Measurements from ENCODE around the gene KATNB1. TPM values are rescaled to one million over a fixed set of nuclear protein-coding genes. Genes with fewer than 3 reads are reported as not detected.

The KATNB1 gene
- total RNA-seq, 1 donor from 2014 or later, result 33.5 TPM

DNA sequence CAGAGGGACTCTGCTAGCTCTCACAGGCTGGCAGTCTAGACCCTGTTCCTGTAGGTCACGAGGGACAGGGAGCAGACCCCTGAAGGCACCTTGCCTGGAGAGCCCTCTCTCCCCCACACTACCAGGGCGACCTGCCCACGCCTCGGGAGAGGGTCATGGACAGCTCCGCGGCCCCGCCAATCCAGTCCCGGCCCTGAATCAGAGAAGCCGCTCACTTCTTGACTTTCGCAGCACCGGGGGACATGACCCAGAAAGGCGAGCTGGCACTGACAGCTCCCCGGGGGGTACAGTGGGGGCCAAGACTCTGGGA, 61.6 kb downstream of the KATNB1 start:
- Histone ChIP-seq H3K27ac (no peak overlapping the region), H3F3A (ENCODE audit: low read depth) (peaks cover 8% of the 10 kb centered on the region), H3K4me2 (no peak overlapping the region), H3K27me3 (peaks cover 60% of the 10 kb centered on the region), H4K20me1 (ENCODE audit: low read depth) (peaks cover 3% of the 10 kb centered on the region), H3K79me2 (ENCODE audit: low read depth) (no peaks in the 10 kb centered on the region), H3K4me1 (peaks cover 19% of the 10 kb centered on the region), H3K9ac (no peak overlapping the region), H3K9me3 (ENCODE audit: low read depth) (no peaks in the 10 kb centered on the region), H3K4me3 (no peak overlapping the region), H3K36me3 (no peaks in the 10 kb centered on the region), H2AFZ (replicated peaks) (no peak overlapping the region)
- Mint-ChIP-seq H3K4me1 (peaks cover 39% of the 10 kb centered on the region), H3K36me3 (peaks cover 2% of the 10 kb centered on the region), H3K9me3 (no peaks in the 10 kb centered on the region), H3K27me3 (ENCODE audit: insufficient read depth, low read depth) (peaks cover 11% of the 10 kb centered on the region), H3K4me3 (no peak overlapping the region), H3K27ac (no peak overlapping the region)
- no peak for TF ChIP-seq EZH2phosphoT487 (IDR thresholded peaks at IDR 0.05)
- no peak for TF ChIP-seq EZH2 (IDR thresholded peaks at IDR 0.05)
- TF ChIP-seq, protein P1, sequence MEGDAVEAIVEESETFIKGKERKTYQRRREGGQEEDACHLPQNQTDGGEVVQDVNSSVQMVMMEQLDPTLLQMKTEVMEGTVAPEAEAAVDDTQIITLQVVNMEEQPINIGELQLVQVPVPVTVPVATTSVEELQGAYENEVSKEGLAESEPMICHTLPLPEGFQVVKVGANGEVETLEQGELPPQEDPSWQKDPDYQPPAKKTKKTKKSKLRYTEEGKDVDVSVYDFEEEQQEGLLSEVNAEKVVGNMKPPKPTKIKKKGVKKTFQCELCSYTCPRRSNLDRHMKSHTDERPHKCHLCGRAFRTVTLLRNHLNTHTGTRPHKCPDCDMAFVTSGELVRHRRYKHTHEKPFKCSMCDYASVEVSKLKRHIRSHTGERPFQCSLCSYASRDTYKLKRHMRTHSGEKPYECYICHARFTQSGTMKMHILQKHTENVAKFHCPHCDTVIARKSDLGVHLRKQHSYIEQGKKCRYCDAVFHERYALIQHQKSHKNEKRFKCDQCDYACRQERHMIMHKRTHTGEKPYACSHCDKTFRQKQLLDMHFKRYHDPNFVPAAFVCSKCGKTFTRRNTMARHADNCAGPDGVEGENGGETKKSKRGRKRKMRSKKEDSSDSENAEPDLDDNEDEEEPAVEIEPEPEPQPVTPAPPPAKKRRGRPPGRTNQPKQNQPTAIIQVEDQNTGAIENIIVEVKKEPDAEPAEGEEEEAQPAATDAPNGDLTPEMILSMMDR (IDR thresholded peaks at IDR 0.05), result no peak
- no peak for DNase-seq (ENCODE audit: low spot score)

DNA sequence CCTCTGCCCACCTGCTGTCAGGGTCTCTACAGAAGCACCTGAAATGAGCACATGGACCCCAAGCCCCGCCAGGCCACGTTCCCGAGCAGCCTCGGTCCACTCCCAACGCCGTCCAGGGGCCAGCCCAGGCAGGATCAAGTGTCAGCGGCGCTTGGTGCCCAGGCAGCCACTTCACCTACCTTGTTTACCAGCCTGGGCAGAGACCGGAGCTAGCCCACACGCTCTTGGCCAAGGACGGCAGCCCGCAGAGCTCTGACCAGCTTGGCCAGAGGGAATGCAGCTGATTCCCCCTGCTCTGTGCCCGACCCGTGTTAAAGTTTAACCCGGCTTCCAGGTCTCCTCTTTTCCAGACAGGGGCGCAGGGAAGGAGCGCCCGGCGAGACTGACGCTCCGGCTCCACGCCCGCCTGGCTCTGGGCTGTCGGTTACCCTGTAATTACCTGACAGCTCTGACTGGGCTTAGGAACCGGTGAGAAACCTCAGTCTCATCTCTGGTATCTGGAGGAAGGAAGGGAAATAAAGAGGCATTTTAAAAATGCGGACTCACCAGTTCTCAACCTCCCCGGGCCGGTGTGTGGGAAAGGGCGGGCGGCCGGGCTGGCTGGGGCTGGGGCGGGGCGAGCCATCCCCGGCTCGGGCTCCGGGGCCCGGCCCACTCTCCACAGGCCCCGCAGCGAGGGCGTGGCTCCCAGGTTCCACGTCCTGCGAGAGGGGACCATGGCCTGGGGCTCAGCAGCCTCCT, 62.1 kb downstream of the KATNB1 start:
- no peaks in the 10 kb centered on the region for H3K79me2 ChIP-seq (ENCODE audit: low read depth)
- peaks cover 21% of the 10 kb centered on the region for H3K4me1 ChIP-seq
- no peak overlapping the region for H3K9ac ChIP-seq
- Mint-ChIP-seq H3K9me3 (no peaks in the 10 kb centered on the region), H3K4me1 (peaks cover 41% of the 10 kb centered on the region), H3K36me3 (peaks cover 2% of the 10 kb centered on the region), H3K27ac (no peak overlapping the region), H3K27me3 (ENCODE audit: insufficient read depth, low read depth) (peaks cover 11% of the 10 kb centered on the region), H3K4me3 (no peak overlapping the region)
- H3K27me3 ChIP-seq, result peaks cover 65% of the 10 kb centered on the region
- H3K4me2 ChIP-seq, result peak overlapping the region; percentile 73
- TF ChIP-seq, protein P1 (IDR thresholded peaks at IDR 0.05), result no peak
- TF ChIP-seq EZH2phosphoT487 (IDR thresholded peaks at IDR 0.05) (peak; percentile 24), EZH2 (IDR thresholded peaks at IDR 0.05) (peak; percentile 24)
- peak; percentile 67 for DNase-seq (ENCODE audit: low spot score)
- no peaks in the 10 kb centered on the region for H3K36me3 ChIP-seq
- H4K20me1 ChIP-seq (ENCODE audit: low read depth), result peaks cover 3% of the 10 kb centered on the region
- peak overlapping the region; percentile 29 for H3K4me3 ChIP-seq
- peak overlapping the region; percentile 64 for H2AFZ ChIP-seq (replicated peaks)
- H3K9me3 ChIP-seq (ENCODE audit: low read depth), result no peaks in the 10 kb centered on the region
- H3K27ac ChIP-seq, result no peak overlapping the region
- peaks cover 10% of the 10 kb centered on the region for H3F3A ChIP-seq (ENCODE audit: low read depth)

DNA sequence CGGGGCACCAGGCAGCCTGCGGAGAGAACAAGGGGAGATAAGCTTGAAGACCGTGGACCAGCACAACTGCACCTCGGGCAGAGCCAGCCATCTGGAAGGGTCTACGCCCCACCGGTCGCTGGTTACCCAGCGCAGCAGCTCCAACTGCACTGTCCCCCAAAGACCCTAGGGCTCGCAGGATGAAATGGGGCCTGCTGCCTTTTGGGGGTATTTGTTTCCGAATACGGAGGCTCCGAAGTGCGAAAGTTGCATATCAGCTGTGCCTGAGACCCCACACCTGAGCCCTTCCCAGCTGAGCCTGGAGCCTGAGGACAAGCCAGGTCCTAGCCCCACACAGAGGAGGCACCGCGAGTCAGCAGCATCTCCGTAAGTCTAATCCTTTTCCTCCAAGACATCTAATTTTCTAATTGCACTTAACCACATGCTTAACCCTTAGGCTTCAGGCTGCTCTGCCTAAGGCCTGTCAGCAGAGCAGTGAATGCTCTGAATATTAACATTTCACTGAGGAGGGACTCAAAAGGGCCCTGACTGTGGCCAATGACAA, 62.8 kb downstream of the KATNB1 start:
- Histone ChIP-seq H3K4me2 (peak overlapping the region; percentile 73), H3K27me3 (peaks cover 65% of the 10 kb centered on the region), H3K4me1 (peaks cover 27% of the 10 kb centered on the region), H3K9me3 (ENCODE audit: low read depth) (no peaks in the 10 kb centered on the region), H3K79me2 (ENCODE audit: low read depth) (no peaks in the 10 kb centered on the region), H2AFZ (replicated peaks) (peak overlapping the region; percentile 64), H3K4me3 (peak overlapping the region; percentile 29), H3K36me3 (no peaks in the 10 kb centered on the region), H3K27ac (no peak overlapping the region), H3F3A (ENCODE audit: low read depth) (peaks cover 17% of the 10 kb centered on the region), H3K9ac (no peak overlapping the region), H4K20me1 (ENCODE audit: low read depth) (peaks cover 3% of the 10 kb centered on the region)
- H3K4me3 Mint-ChIP-seq, result no peak overlapping the region
- peaks cover 11% of the 10 kb centered on the region for H3K27me3 Mint-ChIP-seq (ENCODE audit: insufficient read depth, low read depth)
- H3K9me3 Mint-ChIP-seq, result no peaks in the 10 kb centered on the region
- TF ChIP-seq, protein P1 (IDR thresholded peaks at IDR 0.05), result no peak
- TF ChIP-seq EZH2 (IDR thresholded peaks at IDR 0.05), result no peak
- no peak for TF ChIP-seq EZH2phosphoT487 (IDR thresholded peaks at IDR 0.05)
- H3K4me1 Mint-ChIP-seq, result peaks cover 47% of the 10 kb centered on the region
- DNase-seq (ENCODE audit: low spot score), result no peak
- H3K27ac Mint-ChIP-seq, result no peak overlapping the region
- H3K36me3 Mint-ChIP-seq, result peaks cover 2% of the 10 kb centered on the region

Measured in neural progenitor cell (in vitro differentiated cells).